Heart right ventricle (tissue), 16 donors: ENCODE measurements around the gene EIF3A. TPM values are rescaled to one million over a fixed set of nuclear protein-coding genes. Genes with fewer than 3 reads are reported as not detected.

Experiments
- ATAC-seq, 8 donors: fragments of 200-7000 bp; cut with Tn5 transposase; one replicate each; pipeline ENCODE4 v1.9.1; 2020; ENCODE audit warnings: mild to moderate bottlenecking in 8 of 8, moderate library complexity in 8 of 8, moderate number of reproducible peaks in 1 of 8
- DNase-seq, 2 donors: peaks; one replicate each; pipeline ENCODE4 v3.0.0-alpha.2; 2020
- H3K27ac ChIP-seq, 10 donors: fragments of 200-600 bp; sonication (generic) in 2 of 10; one replicate each; pipeline versions ENCODE4 v1.5.0 to v1.8.0; 2020 to 2022; ENCODE audit warnings: mild to moderate bottlenecking in 3 of 10
- H3K27me3 ChIP-seq, 7 donors: fragments of 200-600 bp; one replicate each; pipeline ENCODE4 v1.8.0; 2021 to 2022; ENCODE audit warnings: mild to moderate bottlenecking in 2 of 7
- H3K36me3 ChIP-seq, 9 donors: fragments of 200-600 bp; sonication (generic) in 1 of 9; one replicate each; pipeline versions ENCODE4 v1.5.0 to v1.8.0; 2020 to 2022; ENCODE audit warnings: mild to moderate bottlenecking in 2 of 9
- H3K4me1 ChIP-seq, 9 donors: fragments of 200-600 bp; sonication (generic) in 1 of 9; one replicate each; pipeline versions ENCODE4 v1.5.0 to v1.8.0; 2020 to 2022; ENCODE audit warnings: mild to moderate bottlenecking in 4 of 9
- H3K4me3 ChIP-seq, 10 donors: fragments of 200-600 bp; sonication (generic) in 2 of 10; one replicate each; pipeline versions ENCODE4 v1.5.0 to v1.8.0; 2020 to 2022; ENCODE audit warnings: mild to moderate bottlenecking in 7 of 10, moderate library complexity in 2 of 10
- H3K9me3 ChIP-seq, 11 donors: fragments of 200-600 bp in 10 of 11; sonication (generic) in 2 of 11; one replicate each; pipeline versions ENCODE4 v1.5.0 to v1.8.0; 2013 to 2022; ENCODE audit warnings: mild to moderate bottlenecking in 2 of 11, control low read depth in 1 of 11, moderate library complexity in 1 of 11
- WGBS, 2 donors: extraction: QIAGEN DNeasy Blood & Tissue Kit; methylation state at CpG; one replicate each; pipeline ENCODE4 v1.1.7; 2013; ENCODE audit warnings: inconsistent platforms in 1 of 2; 5-methylcytosine and 5-hydroxymethylcytosine counted together
- intact Hi-C, 10 donors: fragments of 100-400 bp; cut with DNase I; formaldehyde crosslinking; loops; one replicate each; pipeline versions ENCODE4 v1.11.1 to v1.14.2; 2022
- polyA plus RNA-seq, 2 donors: library from polyadenylated mRNA; stranded (reverse); fragments of 200-250 nt; gene quantifications; one replicate each; pipeline ENCODE4 v1.2.3, GENCODE V29; 2013
- total RNA-seq, 10 donors: library from RNA; stranded (reverse); fragmentation: NEBNext Ultra II Directional in 3 of 10; extraction: Animal tissue kit (Norgen Biotek cat#: 25700) in 3 of 10; gene quantifications; one replicate each; pipeline versions ENCODE4 v1.2.1 to v1.2.4, GENCODE V29; 2021 to 2023
- TF ChIP-seq, protein P1 (sequence below), 9 donors: fragments of 200-600 bp; sonication (generic) in 2 of 9; IDR thresholded peaks; one replicate each; pipeline versions ENCODE4 v1.5.0 to v1.8.0; 2021 to 2022; ENCODE audit warnings: antibody characterized with exemption in 9 of 9, mild to moderate bottlenecking in 5 of 9, moderate library complexity in 1 of 9
- donor health status: Arrhythmogenic right ventricular cardiomyopathy.
- donor health status: ischemic (EF 13 %, LVEDD 7.1; RV severe dilation, severe dysfunction).
- donor health status: healthy with polysubstance abuse.
- donor health status: DM: no; HTN: yes; CAD: no.
- donor health status: DM: no; HTN: no; CAD: no.
- donor health status: ischemic (EF 25% LVEDD 6.9; RV normal size, moderate dysfunction).
- donor health status: ischemic (EF 25% LVEDD 5.7; RV mildly dilated, moderate dysfunction).
- donor health status: healthy.
- donor health status: DM: yes; HTN: yes; CAD: no.
- donor health status: Ischemic cardiomyopathy.
- donor health status: ischemic (EF 35%, LVEDD 5.7; RV mildly dilated, moderate dysfunction).
- donor health status: nonischemic (EF 11% LVEDD 7.7; RV severe dilation, severe dysfunction).
- donor health status: DM: yes; HTN: yes; CAD: no.
- donor health status: PGD.
- donor health status: ischemic (EF 29% LVEDD 5.4; RV normal size, mild dysfunction).
- donor health status: nonischemic (EF 23%, LVEDD 6.1; RV moderate dilation, normal function).

The EIF3A gene
- total and polyA plus RNA-seq, 12 donors = 46.9 to 139 (median 124) TPM

DNA sequence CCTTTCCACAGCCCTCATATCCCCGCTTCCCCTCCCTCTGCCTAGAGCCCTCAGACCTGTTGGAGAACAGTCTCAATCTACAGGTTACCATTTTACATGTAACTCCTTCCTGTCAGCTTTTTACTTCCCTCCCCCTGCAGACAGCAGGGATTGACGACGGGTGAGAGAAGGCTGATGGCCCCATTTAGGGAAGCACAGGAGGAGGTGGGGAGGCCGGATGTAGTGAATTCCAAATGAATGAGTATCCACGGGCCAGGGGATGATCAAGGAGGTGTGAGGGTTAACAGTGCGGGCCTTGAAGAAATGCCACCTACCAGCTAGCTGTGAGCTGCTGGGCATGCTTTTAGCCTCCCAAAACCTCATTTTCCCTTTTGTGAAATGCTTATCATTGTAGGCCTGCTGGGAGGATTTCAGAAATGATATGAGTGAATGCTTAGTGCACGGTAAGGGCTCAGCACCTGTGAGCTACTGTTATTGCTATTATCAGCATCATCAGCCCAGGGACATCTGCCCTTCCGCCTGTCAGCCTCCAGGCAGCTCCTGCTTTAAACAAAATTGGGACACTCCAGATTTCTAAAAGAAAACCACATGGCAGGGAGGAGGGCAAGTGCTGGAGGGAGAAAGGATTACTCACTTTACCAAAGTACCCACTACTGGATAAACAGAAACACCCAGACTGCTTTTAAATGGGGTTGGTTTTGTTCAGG is 57.6 kb downstream of the EIF3A start:
- intact Hi-C loops = loop anchor here in 2 of 10 donors (5.0 kb wide), 2 partner anchors 51 to 56 kb away; no protein-coding TSS in a partner anchor
- Histone ChIP-seq H3K4me3 (no peak overlapping the region), H3K36me3 (no peaks in the 10 kb centered on the region), H3K27ac (no peak overlapping the region), H3K9me3 (peaks cover 0 to 5% (median 0%) of the 10 kb centered on the region in 11 donors), H3K27me3 (no peaks in the 10 kb centered on the region), H3K4me1 (peaks cover 0 to 35% (median 17%) of the 10 kb centered on the region in 9 donors)
- 53 to 58% methylated on average over 8 of the region's 8 CpGs for WGBS, 2 donors
- no peak for ATAC-seq
- no peak for DNase-seq
- TF ChIP-seq, protein P1, sequence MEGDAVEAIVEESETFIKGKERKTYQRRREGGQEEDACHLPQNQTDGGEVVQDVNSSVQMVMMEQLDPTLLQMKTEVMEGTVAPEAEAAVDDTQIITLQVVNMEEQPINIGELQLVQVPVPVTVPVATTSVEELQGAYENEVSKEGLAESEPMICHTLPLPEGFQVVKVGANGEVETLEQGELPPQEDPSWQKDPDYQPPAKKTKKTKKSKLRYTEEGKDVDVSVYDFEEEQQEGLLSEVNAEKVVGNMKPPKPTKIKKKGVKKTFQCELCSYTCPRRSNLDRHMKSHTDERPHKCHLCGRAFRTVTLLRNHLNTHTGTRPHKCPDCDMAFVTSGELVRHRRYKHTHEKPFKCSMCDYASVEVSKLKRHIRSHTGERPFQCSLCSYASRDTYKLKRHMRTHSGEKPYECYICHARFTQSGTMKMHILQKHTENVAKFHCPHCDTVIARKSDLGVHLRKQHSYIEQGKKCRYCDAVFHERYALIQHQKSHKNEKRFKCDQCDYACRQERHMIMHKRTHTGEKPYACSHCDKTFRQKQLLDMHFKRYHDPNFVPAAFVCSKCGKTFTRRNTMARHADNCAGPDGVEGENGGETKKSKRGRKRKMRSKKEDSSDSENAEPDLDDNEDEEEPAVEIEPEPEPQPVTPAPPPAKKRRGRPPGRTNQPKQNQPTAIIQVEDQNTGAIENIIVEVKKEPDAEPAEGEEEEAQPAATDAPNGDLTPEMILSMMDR (IDR thresholded peaks at IDR 0.05) = no peak

DNA sequence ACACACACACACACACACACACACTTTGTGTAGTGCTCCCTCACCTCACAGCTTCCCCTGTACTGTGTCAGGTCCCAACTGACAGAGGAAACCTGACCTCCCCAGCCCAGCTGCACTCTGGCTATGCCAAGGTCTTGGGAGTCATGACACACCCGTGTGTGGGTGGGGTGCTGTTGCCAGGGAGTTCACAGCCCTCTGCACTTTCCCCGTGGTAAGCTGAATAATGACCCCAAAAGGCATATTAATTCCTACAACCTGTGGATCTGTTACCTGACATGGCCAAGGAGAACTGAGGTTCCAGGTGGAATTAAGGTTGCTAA is 60.0 kb downstream of the EIF3A start:
- no peaks in the 10 kb centered on the region for H3K36me3 ChIP-seq
- WGBS, 2 donors = 33 to 46% methylated on average over 2 of the region's 2 CpGs
- no peak overlapping the region for H3K4me3 ChIP-seq
- H3K9me3 ChIP-seq = peaks cover 0 to 5% (median 0%) of the 10 kb centered on the region in 11 donors
- intact Hi-C loops = loop anchor here in 2 of 10 donors (5.0 kb wide), 2 partner anchors 48 to 53 kb away; no protein-coding TSS in a partner anchor
- H3K4me1 ChIP-seq = peaks cover 0 to 19% (median 4%) of the 10 kb centered on the region in 9 donors
- H3K27ac ChIP-seq = no peak overlapping the region
- ATAC-seq = no peak
- no peak for DNase-seq
- TF ChIP-seq, protein P1 (IDR thresholded peaks at IDR 0.05) = no peak
- no peaks in the 10 kb centered on the region for H3K27me3 ChIP-seq

DNA sequence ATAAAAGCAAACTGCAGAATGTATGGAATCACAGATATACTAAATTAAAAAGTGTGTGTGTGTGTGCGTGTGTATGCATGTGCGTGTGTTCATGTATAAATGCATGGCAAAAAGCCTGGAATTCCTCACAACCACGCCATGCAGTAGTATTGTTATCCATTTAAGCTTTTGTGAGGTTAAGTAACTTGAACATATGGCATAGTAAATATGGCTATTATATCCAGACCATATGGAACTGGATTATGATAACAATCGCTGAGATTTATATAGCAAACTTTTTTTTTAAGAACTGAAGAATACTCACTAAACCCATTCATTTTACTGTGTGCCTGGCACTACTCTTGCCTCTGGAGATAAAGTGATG is 73.4 kb downstream of the EIF3A start:
- no peaks in the 10 kb centered on the region for H3K36me3 ChIP-seq
- DNase-seq = no peak
- ATAC-seq = no peak
- WGBS, 2 donors = 64 to 72% methylated on average over 4 of the region's 4 CpGs
- peaks cover 0 to 9% (median 5%) of the 10 kb centered on the region in 9 donors for H3K4me1 ChIP-seq
- H3K9me3 ChIP-seq = no peaks in the 10 kb centered on the region
- H3K4me3 ChIP-seq = no peak overlapping the region
- H3K27ac ChIP-seq = no peak overlapping the region
- peaks cover 0 to 2% (median 0%) of the 10 kb centered on the region in 7 donors for H3K27me3 ChIP-seq
- intact Hi-C loops = no loop called here
- TF ChIP-seq, protein P1 (IDR thresholded peaks at IDR 0.05) = no peak

DNA sequence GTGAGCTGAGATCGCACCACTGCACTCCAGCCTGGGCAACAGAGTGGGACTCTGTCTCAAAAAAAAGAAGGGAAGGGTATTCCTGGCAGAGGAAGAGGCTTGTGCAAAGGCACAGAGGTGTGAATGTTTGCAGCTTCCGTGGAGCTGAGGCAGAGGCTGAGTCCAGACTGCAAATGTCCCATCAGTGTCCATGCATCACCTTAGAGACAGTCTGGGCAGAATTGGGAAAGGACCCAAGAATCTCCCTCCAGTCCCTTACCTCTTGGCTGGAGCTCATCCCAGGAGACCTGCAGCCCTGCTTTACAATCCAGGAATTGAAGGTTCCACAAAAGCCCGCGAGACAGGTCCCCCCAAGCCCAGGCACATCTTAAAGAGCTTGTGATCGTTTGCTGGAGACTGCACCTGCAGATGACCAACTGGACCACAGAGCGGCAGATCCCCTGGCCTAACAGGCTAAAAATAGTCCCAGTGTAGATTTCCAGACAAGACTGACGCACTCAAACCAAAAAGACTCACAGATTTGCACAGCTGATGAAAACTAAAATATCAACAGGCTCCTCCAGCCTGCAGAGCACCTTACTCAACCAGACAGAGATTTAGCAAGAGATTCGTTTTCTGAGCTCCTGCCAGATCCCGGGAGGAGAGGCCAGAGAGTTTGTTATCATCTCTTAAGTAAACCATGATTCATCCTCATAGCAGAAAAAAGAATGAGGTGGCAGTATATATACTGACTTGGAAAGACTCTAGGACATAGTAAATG is 74.0 kb downstream of the EIF3A start:
- WGBS, 2 donors = 32 to 41% methylated on average over 9 of the region's 9 CpGs
- H3K36me3 ChIP-seq = no peaks in the 10 kb centered on the region
- no peaks in the 10 kb centered on the region for H3K9me3 ChIP-seq
- TF ChIP-seq, protein P1 (IDR thresholded peaks at IDR 0.05) = no peak
- intact Hi-C loops = no loop called here
- no peaks in the 10 kb centered on the region for H3K27me3 ChIP-seq
- no peak for DNase-seq
- no peak overlapping the region for H3K27ac ChIP-seq
- no peak overlapping the region for H3K4me3 ChIP-seq
- H3K4me1 ChIP-seq = peaks cover 0 to 9% (median 5%) of the 10 kb centered on the region in 9 donors
- peak in 1 of 8 donors; percentile 80 for ATAC-seq
